NCI-H526 treated with DMSO at 0.1 percent for 48 hours (cell line): ENCODE data around the gene ANGEL2.
"Not testable (repeated sequence)": the region's sequence is repeated elsewhere in the genome, so short reads cannot be mapped to it uniquely, and the experiment has no call there.

Source experiments
- DNase-seq: peaks from one replicate; lab custom pipeline; 2025; lab: John Stamatoyannopoulos, UW

Gene ANGEL2, protein sequence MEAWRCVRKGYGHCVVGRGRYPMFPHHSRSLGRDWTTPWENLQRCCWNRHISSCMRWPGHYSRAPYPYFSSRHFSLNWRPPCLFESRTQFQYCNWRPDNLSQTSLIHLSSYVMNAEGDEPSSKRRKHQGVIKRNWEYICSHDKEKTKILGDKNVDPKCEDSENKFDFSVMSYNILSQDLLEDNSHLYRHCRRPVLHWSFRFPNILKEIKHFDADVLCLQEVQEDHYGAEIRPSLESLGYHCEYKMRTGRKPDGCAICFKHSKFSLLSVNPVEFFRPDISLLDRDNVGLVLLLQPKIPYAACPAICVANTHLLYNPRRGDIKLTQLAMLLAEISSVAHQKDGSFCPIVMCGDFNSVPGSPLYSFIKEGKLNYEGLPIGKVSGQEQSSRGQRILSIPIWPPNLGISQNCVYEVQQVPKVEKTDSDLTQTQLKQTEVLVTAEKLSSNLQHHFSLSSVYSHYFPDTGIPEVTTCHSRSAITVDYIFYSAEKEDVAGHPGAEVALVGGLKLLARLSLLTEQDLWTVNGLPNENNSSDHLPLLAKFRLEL

GRCh38 chr1:213015099-213016050 is at the start of gene ANGEL2:
TSS of gene ANGEL2 (minus strand) at chr1:213015867. CDS start at chr1:213015671, 196 bp downstream.
- peak; percentile 91 for DNase-seq

- no peak for DNase-seq
Measured at GRCh38 chr1:213061263-213061662, 45.6 kb upstream of the ANGEL2 start.

GRCh38 chr1:213060836-213061235 is 45.2 kb upstream of the ANGEL2 start:
- peak; percentile 82 for DNase-seq

- DNase-seq = no peak
Measured at GRCh38 chr1:213057264-213058059, 41.8 kb upstream of the ANGEL2 start.

DNA sequence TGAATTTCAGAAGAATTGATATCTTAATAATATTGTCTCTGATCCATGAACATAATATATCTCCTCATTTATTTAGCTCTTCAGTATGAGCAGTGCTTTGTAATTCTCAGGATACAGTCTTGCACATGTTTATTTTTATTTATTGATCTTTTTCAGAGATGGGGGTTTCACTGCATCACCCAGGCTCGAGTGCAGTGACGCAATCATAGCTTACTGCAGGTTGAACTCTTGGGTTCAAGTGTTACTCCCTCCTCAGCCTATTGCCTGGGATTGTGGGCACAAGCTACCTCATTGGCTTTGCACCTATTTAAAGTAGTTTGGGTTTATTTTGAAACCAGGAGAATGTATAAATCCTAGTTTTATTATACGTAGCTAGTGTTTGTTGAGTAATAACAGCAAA is 40.1 kb upstream of the ANGEL2 start:
- DNase-seq = no peak

GRCh38 chr1:213054733-213055591 is 39.3 kb upstream of the ANGEL2 start:
- no peak for DNase-seq

DNA sequence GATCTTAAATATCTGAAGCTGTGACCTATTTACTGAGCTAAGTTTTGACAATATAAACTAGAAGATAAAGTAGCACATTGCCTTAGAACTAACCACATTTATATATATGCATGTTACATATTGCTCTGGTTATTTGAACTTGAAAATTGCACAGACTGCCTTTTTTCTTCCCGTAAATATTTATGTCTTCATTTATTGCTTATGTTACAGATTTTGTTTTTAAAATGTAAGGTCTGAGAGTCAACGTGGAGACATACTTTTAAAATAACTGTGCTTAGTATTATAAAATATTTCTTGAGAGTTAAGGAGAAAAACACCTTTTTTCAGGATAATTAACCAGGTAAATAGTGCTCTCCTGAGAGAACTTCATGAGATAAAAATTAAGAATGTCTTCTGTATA is 38.5 kb upstream of the ANGEL2 start:
- no peak for DNase-seq

- no peak for DNase-seq
Measured at GRCh38 chr1:213053455-213053854, 37.8 kb upstream of the ANGEL2 start.

- no peak for DNase-seq
Measured at GRCh38 chr1:213051881-213052202, 36.2 kb upstream of the ANGEL2 start.

GRCh38 chr1:213051127-213051880 is 35.6 kb upstream of the ANGEL2 start, which contains the start of gene RPS6KC1:
TSS of gene RPS6KC1 (plus strand) at chr1:213051241. CDS start at chr1:213051405, 164 bp downstream.
- peak; percentile 32 for DNase-seq

- no peak for DNase-seq
Measured at GRCh38 chr1:213050745-213051126, 35.1 kb upstream of the ANGEL2 start.

DNA sequence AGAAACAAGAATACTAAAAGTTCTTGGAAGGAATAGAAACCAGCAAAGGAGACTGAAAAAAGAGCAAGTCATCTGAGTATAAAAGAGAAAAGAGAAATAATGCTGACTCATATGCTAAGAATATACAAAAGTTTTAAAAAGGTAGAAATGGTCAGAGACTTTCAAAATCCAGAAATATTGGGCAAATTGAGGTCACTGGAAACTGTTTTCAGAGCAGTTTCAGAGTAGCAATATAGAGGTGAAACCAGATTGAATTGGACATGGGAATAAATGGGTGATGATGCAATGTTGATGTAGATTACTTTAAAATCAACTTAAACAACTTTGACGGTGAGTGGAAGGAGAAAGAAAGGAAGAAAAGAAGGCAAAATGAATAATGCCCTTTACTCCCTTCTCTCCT is 33.6 kb upstream of the ANGEL2 start:
- DNase-seq = no peak

DNA sequence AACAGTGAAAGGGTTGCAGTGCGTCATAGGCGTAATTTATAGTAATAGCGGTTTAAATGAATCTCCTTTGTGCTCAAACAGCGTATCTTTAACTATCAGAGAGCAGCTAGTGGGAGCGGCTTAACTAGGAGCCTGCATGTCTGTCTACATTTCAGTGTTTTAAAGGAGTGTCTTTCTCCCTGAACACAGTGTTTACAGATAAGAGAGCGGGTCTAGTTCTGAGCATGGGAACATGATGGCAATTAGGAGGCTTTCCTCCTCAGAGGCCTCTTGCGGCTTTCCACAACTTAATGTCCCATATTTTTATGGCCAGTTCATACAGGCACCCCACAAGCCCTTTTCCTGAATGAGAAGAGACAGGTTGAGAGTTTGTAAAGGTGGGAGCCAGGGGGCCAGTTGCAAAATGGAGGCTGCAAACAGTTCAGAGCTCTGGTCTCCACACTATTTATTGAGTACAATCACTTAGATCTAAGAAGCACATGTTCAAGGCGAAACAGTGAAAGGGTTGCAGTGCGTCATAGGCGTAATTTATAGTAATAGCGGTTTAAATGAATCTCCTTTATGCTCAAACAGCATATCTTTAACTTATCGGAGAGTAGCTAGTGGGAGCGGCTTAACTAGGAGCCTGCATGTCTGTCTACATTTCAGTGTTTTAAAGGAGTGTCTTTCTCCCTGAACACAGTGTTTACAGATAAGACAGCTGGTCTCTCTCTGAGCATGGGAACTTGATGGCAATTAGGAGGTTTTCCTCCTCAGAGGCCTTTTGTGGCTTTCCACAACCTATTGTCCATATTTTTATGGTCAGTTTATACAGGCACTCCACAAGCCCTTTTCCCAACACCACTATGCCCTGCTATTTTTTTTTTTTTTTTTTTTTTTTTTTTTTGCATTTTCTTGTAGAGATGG is 29.9 kb upstream of the ANGEL2 start:
- not testable (repeated sequence) for DNase-seq

DNA sequence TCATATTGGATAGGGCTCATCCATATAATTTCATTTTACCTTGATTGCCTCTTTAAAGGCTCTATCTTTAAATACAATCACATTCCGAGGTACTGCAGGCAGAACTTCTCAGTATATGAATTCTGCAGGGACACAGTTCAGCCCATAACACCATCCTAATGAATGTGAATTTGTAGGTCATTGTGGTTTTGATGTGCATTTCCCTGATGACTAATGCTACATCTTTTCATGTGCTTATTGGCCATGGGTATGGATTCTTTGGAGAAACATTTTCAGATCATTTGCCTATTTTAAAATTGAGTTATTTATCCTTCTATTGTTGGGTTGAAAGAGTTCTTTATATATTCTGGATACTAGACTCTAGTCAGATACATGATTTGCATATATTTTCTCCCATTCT is 25.8 kb upstream of the ANGEL2 start:
- DNase-seq = no peak

GRCh38 chr1:213035573-213035972 is 19.9 kb upstream of the ANGEL2 start:
- DNase-seq = no peak

GRCh38 chr1:213034713-213035112 is 19.0 kb upstream of the ANGEL2 start:
- DNase-seq = no peak

DNA sequence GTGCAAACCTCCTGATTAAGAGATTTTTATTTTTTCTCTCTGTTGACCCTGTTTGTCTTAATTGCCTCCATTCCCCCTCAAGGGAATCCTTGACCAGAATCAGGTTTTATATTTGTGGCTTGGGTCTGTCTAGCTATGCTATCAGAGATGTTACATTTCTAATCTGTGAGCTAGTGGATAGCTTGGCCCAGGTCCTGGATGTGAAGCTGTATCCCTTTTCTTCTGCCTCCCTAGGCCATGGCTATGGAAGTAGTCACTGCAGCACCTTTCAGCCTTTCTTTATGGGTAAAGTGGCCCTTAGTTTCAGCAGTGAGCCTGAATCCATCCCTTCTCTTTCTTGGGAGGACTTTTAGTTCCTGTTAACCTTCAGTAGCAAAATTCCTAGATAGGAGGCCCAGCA is 17.0 kb upstream of the ANGEL2 start:
- no peak for DNase-seq

DNA sequence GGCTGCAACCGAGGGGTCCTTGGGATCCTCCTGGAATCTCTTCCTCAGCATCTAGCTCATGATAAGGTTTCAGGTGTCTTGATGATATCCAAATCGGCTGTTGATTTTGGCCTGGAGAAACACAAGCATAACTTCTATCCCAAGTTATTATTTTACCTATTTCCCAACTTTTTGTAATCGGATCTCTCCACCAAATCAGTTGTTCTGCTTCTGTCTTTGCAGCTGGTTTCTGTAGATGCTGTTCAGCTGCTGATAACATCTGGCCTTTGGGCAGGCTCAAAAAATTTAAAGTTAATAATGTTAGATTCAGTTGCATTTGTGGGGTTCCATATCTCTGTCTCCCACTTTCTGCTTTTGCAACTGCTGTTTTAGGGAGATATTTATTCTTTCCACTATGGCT is 11.4 kb upstream of the ANGEL2 start:
- not testable (repeated sequence) for DNase-seq

DNA sequence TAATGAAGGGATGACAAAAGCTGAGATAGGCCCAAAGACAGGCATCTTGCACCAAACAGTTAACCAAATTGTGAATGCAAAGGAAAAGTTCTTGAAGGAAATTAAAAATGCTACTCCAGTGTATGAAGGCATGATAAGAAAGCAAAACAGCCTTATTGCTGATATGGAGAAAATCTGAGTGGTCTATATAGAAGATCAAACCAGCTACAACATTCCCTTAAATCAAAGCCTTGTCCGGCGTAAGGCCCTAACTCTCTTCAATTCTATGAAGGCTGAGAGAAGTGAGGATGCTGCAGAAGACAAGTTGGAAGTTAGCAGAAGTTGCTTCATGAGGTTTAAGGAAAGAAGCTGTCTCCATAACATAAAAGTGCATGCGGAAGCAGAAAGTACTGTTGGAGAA is 4.3 kb upstream of the ANGEL2 start:
- DNase-seq = no peak
